Aortic smooth muscle cell (primary cell): ENCODE data around the gene HSBP1. TPM values are rescaled to one million over a fixed set of nuclear protein-coding genes. Genes with fewer than 3 reads are reported as not detected.

Experiments
- total RNA-seq: library from RNA; depleted of rRNA; stranded (reverse); fragments of >200 nt; gene quantifications from 2 replicates; pipeline ENCODE4 v1.2.3, GENCODE V29; 2014

Gene HSBP1
- total RNA-seq = 142 and 165 TPM in 2 replicates

GRCh38 chr16:83807710-83808572, at the start of gene HSBP1:
HSBP1 (plus strand) TSS chr16:83807978; CDS start chr16:83808077, 99 bp downstream.

Other genes starting within 250 kb of the HSBP1 start
- 3.2 TPM in 2 replicates for gene MLYCD, start 91.1 kb downstream of the HSBP1 start, total RNA-seq
- 2.2 and 4.1 TPM in 2 replicates for gene OSGIN1, start 145.3 kb downstream of the HSBP1 start, total RNA-seq
- 0.13 TPM in 1 of 2 replicates, not detected in the other for gene NECAB2, start 160.3 kb downstream of the HSBP1 start, total RNA-seq
- gene SLC38A8, start 234.8 kb downstream of the HSBP1 start, total RNA-seq = not detected in 2 replicates